ENCODE measurements around the gene FAM193B.
"Not testable (repeated sequence)": the region's sequence is repeated elsewhere in the genome, so short reads cannot be mapped to it uniquely, and the experiment has no call there.

FAM193B gene

GRCh38 chr5:177538876-177539275 lies 15.5 kb downstream of the FAM193B start:
- H3K27ac Mint-ChIP-seq: no peak overlapping the region
- H3K4me3 Mint-ChIP-seq: no peak overlapping the region
- H3K27me3 Mint-ChIP-seq: no peaks in the 10 kb centered on the region
- ATAC-seq (replicated peaks) (no peak), DNase-seq (no peak)
- H3K9me3 Mint-ChIP-seq: no peaks in the 10 kb centered on the region
- peaks cover 8 to 11% of the 10 kb centered on the region in 2 donors for H3K4me1 Mint-ChIP-seq
- H3K36me3 Mint-ChIP-seq: peaks cover 15 to 41% of the 10 kb centered on the region in 2 donors

GRCh38 chr5:177537389-177538361 lies 16.7 kb downstream of the FAM193B start:
- Mint-ChIP-seq H3K4me1 (peaks cover 6 to 9% of the 10 kb centered on the region in 2 donors), H3K36me3 (peaks cover 20 to 42% of the 10 kb centered on the region in 2 donors), H3K27me3 (no peaks in the 10 kb centered on the region), H3K9me3 (no peaks in the 10 kb centered on the region), H3K4me3 (no peak overlapping the region), H3K27ac (no peak overlapping the region)
- ATAC-seq (replicated peaks): no peak
- no peak for DNase-seq

GRCh38 chr5:177536386-177536785 lies 18.0 kb downstream of the FAM193B start:
- Mint-ChIP-seq H3K4me1 (peaks cover 4 to 6% of the 10 kb centered on the region in 2 donors), H3K27me3 (no peaks in the 10 kb centered on the region), H3K36me3 (peaks cover 28 to 46% of the 10 kb centered on the region in 2 donors), H3K9me3 (no peaks in the 10 kb centered on the region), H3K4me3 (no peak overlapping the region), H3K27ac (no peak overlapping the region)
- DNase-seq (no peak), ATAC-seq (replicated peaks) (no peak)

- H3K4me1 Mint-ChIP-seq: peaks cover 4 to 6% of the 10 kb centered on the region in 2 donors
- no peak overlapping the region for H3K27ac Mint-ChIP-seq
- peaks cover 34 to 52% of the 10 kb centered on the region in 2 donors for H3K36me3 Mint-ChIP-seq
- no peak for DNase-seq
- no peak overlapping the region for H3K4me3 Mint-ChIP-seq
- no peaks in the 10 kb centered on the region for H3K27me3 Mint-ChIP-seq
- no peaks in the 10 kb centered on the region for H3K9me3 Mint-ChIP-seq
- no peak for ATAC-seq (replicated peaks)
Measured at GRCh38 chr5:177535125-177535524, 19.2 kb downstream of the FAM193B start.

GRCh38 chr5:177534433-177534832 lies 19.9 kb downstream of the FAM193B start:
- not testable (repeated sequence) for H3K4me1 Mint-ChIP-seq; DNase-seq; H3K4me3 Mint-ChIP-seq; H3K27ac Mint-ChIP-seq; H3K9me3 Mint-ChIP-seq; H3K27me3 Mint-ChIP-seq; ATAC-seq (replicated peaks)
- peaks cover 36 to 52% of the 10 kb centered on the region in 2 donors for H3K36me3 Mint-ChIP-seq

GRCh38 chr5:177531209-177531940 lies 23.0 kb downstream of the FAM193B start:
- Mint-ChIP-seq H3K27ac (peak overlapping the region; percentile 26), H3K4me1 (no peaks in the 10 kb centered on the region), H3K27me3 (no peaks in the 10 kb centered on the region), H3K9me3 (no peaks in the 10 kb centered on the region), H3K36me3 (peaks cover 26 to 28% of the 10 kb centered on the region in 2 donors), H3K4me3 (no peak overlapping the region)
- ATAC-seq (replicated peaks) (no peak), DNase-seq (no peak)

GRCh38 chr5:177530638-177531037 lies 23.7 kb downstream of the FAM193B start:
- Mint-ChIP-seq H3K4me3 (no peak overlapping the region), H3K27ac (peak overlapping the region; percentile 25), H3K36me3 (peaks cover 26 to 27% of the 10 kb centered on the region in 2 donors), H3K4me1 (no peaks in the 10 kb centered on the region), H3K27me3 (no peaks in the 10 kb centered on the region), H3K9me3 (no peaks in the 10 kb centered on the region)
- DNase-seq: no peak
- ATAC-seq (replicated peaks): no peak

GRCh38 chr5:177529247-177530203 lies 24.8 kb downstream of the FAM193B start:
- ATAC-seq (replicated peaks) (no peak), DNase-seq (no peak)
- H3K36me3 Mint-ChIP-seq: peaks cover 26 to 29% of the 10 kb centered on the region in 2 donors
- H3K27ac Mint-ChIP-seq: peak overlapping the region; percentile 56
- H3K4me3 Mint-ChIP-seq: no peak overlapping the region
- no peaks in the 10 kb centered on the region for H3K27me3 Mint-ChIP-seq
- H3K4me1 Mint-ChIP-seq: no peaks in the 10 kb centered on the region
- no peaks in the 10 kb centered on the region for H3K9me3 Mint-ChIP-seq

GRCh38 chr5:177528631-177529030 lies 25.7 kb downstream of the FAM193B start:
- Mint-ChIP-seq H3K4me3 (no peak overlapping the region), H3K36me3 (peaks cover 27 to 29% of the 10 kb centered on the region in 2 donors), H3K27ac (no peak overlapping the region), H3K4me1 (no peaks in the 10 kb centered on the region), H3K27me3 (no peaks in the 10 kb centered on the region), H3K9me3 (no peaks in the 10 kb centered on the region)
- no peak for ATAC-seq (replicated peaks)
- no peak for DNase-seq

- H3K27me3 Mint-ChIP-seq: no peaks in the 10 kb centered on the region
- H3K4me3 Mint-ChIP-seq: no peak overlapping the region
- H3K36me3 Mint-ChIP-seq: peaks cover 26 to 28% of the 10 kb centered on the region in 2 donors
- no peak for ATAC-seq (replicated peaks)
- H3K9me3 Mint-ChIP-seq: no peaks in the 10 kb centered on the region
- H3K4me1 Mint-ChIP-seq: no peaks in the 10 kb centered on the region
- H3K27ac Mint-ChIP-seq: no peak overlapping the region
- no peak for DNase-seq
Measured at GRCh38 chr5:177527595-177527994, 26.8 kb downstream of the FAM193B start.

- Mint-ChIP-seq H3K36me3 (peaks cover 19 to 21% of the 10 kb centered on the region in 2 donors), H3K4me3 (no peak overlapping the region), H3K27me3 (no peaks in the 10 kb centered on the region), H3K4me1 (peaks cover 0 to 1% of the 10 kb centered on the region in 2 donors), H3K27ac (no peak overlapping the region), H3K9me3 (no peaks in the 10 kb centered on the region)
- DNase-seq (no peak), ATAC-seq (replicated peaks) (no peak)
Measured at GRCh38 chr5:177526791-177527190, 27.6 kb downstream of the FAM193B start.

- DNase-seq: no peak
- Mint-ChIP-seq H3K4me3 (no peak overlapping the region), H3K4me1 (peaks cover 5 to 7% of the 10 kb centered on the region in 2 donors), H3K27me3 (no peaks in the 10 kb centered on the region), H3K9me3 (no peaks in the 10 kb centered on the region), H3K27ac (no peak overlapping the region), H3K36me3 (peaks cover 23 to 26% of the 10 kb centered on the region in 2 donors)
- ATAC-seq (replicated peaks): no peak
Measured at GRCh38 chr5:177526191-177526590, 28.2 kb downstream of the FAM193B start.

GRCh38 chr5:177524941-177525655 lies 29.3 kb downstream of the FAM193B start:
- peaks cover 24 to 29% of the 10 kb centered on the region in 2 donors for H3K36me3 Mint-ChIP-seq
- no peaks in the 10 kb centered on the region for H3K27me3 Mint-ChIP-seq
- DNase-seq: no peak
- no peak overlapping the region for H3K4me3 Mint-ChIP-seq
- no peak overlapping the region for H3K27ac Mint-ChIP-seq
- no peak for ATAC-seq (replicated peaks)
- H3K4me1 Mint-ChIP-seq: peaks cover 16 to 18% of the 10 kb centered on the region in 2 donors
- H3K9me3 Mint-ChIP-seq: no peaks in the 10 kb centered on the region
